Hippocampal formation (tissue), 2 donors: ENCODE results near the gene IFT74.

Experiments used
- DNase-seq, 2 donors: peaks; one replicate each; lab custom pipeline; 2025; lab: John Stamatoyannopoulos, UW

Gene IFT74

GRCh38 chr9:26974927-26975326, 18.7 kb downstream of the IFT74 start:
- no peak for DNase-seq

GRCh38 chr9:26975728-26976707, 19.8 kb downstream of the IFT74 start:
- no peak for DNase-seq

GRCh38 chr9:26983340-26983739, 27.1 kb downstream of the IFT74 start:
- no peak for DNase-seq

- DNase-seq, result no peak
Observed at GRCh38 chr9:26995810-26996209, 39.6 kb downstream of the IFT74 start.

GRCh38 chr9:27003426-27004077, 47.3 kb downstream of the IFT74 start:
- no peak for DNase-seq

- DNase-seq, result no peak
Observed at GRCh38 chr9:27005491-27005890, 49.3 kb downstream of the IFT74 start, which contains the start of gene LRRC19. LRRC19 (minus strand) TSS chr9:27005672; CDS start chr9:26999694, 5,978 bp downstream.

GRCh38 chr9:27019589-27019988, 63.4 kb downstream of the IFT74 start:
- DNase-seq, result no peak

- DNase-seq, result no peak
Observed at GRCh38 chr9:27022920-27023319, 66.7 kb downstream of the IFT74 start.

GRCh38 chr9:27029186-27029585, 73.0 kb downstream of the IFT74 start:
- DNase-seq, result no peak

GRCh38 chr9:27033815-27034403, 77.7 kb downstream of the IFT74 start:
- peak; percentile 11 to 19 for DNase-seq

GRCh38 chr9:27037499-27037898, 81.3 kb downstream of the IFT74 start:
- no peak for DNase-seq

GRCh38 chr9:27041746-27042145, 85.5 kb downstream of the IFT74 start:
- no peak for DNase-seq

- DNase-seq, result no peak
Observed at GRCh38 chr9:27042476-27042875, 86.3 kb downstream of the IFT74 start.

- peak in 1 of 2 donors; percentile 1 for DNase-seq
Observed at GRCh38 chr9:27043176-27043575, 87.0 kb downstream of the IFT74 start.

GRCh38 chr9:27047136-27047535, 90.9 kb downstream of the IFT74 start:
- peak in 1 of 2 donors; percentile 9 for DNase-seq

- DNase-seq, result no peak
Observed at GRCh38 chr9:27053369-27054022, 97.3 kb downstream of the IFT74 start.

GRCh38 chr9:27054125-27054524, 97.9 kb downstream of the IFT74 start:
- no peak for DNase-seq

- DNase-seq, result no peak
Observed at GRCh38 chr9:27054841-27055240, 98.6 kb downstream of the IFT74 start.

- DNase-seq, result no peak
Observed at GRCh38 chr9:27059412-27059811, 103.2 kb downstream of the IFT74 start.

GRCh38 chr9:27059907-27060306, 103.7 kb downstream of the IFT74 start:
- no peak for DNase-seq

GRCh38 chr9:27065288-27065687, 109.1 kb downstream of the IFT74 start:
- no peak for DNase-seq
